ENCODE results near the gene PDE9A. TPM values are rescaled to one million over a fixed set of nuclear protein-coding genes. Genes with fewer than 3 reads are reported as not detected.

PDE9A gene
- polyA plus RNA-seq, 4 donors: 36.2 to 41.7 (median 37.7) TPM

DNA sequence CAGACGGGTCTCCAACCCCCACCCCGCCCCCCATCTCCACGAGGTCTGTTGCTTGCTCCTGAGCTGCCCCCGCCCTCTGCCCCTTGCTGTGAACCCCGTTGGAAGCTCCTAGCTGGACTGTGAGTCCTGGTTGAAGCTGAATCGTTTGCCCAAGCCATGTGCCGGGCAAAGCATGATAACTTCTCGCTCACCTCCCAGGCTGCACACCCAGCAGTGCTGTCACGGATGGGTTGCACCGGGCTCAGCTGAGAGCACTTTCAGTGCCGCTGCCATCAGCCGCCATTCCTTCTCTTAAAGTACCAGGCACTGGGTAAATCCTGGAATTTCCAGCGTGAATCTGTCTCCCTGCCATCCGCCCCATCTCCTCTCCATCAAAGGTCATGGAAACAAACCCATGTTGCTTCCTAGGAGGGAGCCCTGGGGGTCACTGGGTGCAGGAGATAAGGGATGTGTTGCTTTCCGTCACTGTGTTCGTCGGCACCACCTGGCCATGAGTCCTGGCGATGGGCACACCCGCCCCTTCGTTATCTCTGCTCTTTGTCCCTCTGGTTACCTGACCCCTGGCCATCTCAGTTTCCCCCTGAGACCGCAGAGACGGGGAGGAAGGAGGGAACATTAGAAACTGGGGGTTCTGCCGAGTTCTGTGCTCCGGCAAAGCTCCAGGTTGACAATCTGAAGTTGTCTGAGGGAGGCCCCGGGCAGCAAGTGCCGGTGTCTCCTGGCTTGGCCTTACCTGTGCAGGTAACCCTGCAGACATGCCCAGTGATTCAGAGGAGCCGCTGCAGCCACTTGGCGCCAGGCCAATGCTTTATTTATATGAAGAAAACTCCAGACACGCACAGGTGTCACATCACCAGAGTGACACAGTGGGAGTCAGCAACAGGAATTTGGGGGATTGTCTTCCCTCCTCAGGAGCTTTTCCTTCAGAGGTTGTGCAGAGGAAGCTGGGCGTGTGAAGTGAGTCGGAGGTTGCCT lies 2.7 kb downstream of the PDE9A start:
- no peak for DNase-seq (ENCODE audit: low read depth in 4 of 4, low spot score in 3 of 4)

DNA sequence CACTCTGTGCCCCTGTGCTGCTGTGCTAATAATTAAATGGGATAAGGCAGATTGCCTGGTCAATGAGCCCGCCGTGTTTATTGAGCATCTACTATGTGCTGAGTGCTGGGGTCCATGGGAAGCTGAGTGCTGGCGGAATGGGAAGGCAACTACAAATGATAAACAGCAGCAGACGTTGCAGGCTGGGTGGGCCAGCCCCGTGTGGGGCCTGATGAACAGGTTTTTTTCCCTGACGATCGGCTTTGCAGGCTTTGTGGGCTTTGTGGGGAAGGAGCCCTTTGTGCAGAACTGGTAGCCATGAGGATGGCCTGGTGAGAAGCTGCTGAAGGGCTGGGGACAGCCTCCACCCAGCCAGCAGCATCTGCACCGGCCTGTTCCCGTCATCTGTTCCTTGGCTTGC lies 3.5 kb downstream of the PDE9A start:
- DNase-seq (ENCODE audit: low read depth in 4 of 4, low spot score in 3 of 4): no peak

DNA sequence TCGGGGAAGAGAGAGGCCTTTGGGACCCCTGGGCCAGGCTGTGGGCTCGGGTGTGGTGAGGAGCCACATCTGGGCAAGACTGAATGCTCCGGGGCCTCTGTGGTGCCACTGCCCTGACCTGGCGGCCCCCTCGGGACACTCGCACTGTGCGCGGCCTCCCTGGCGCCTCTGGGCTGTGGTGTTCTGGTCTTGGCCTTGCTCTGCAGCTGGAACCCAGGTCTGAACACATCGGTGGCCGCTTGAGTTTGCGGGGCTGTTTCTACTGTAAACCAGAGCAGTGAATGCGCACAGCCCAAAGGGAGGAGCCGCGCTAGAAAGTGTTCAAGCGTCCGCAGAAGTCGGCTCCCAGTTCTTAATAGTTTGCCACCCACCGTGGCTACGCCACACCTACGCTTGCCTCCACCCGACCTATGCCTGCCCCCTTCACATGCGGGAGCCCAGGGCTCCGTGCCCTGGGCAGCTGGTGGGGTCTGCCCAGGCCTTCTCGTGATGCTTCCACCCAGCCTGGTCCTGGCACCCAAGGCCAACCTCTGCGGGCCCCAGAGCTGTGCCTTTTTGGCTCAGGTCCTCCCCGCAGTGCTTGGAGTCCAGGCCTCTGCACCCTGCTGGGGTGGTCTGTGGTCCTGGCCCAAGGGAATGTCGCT lies 4.4 kb downstream of the PDE9A start:
- DNase-seq (ENCODE audit: low read depth in 4 of 4, low spot score in 3 of 4): no peak

DNA sequence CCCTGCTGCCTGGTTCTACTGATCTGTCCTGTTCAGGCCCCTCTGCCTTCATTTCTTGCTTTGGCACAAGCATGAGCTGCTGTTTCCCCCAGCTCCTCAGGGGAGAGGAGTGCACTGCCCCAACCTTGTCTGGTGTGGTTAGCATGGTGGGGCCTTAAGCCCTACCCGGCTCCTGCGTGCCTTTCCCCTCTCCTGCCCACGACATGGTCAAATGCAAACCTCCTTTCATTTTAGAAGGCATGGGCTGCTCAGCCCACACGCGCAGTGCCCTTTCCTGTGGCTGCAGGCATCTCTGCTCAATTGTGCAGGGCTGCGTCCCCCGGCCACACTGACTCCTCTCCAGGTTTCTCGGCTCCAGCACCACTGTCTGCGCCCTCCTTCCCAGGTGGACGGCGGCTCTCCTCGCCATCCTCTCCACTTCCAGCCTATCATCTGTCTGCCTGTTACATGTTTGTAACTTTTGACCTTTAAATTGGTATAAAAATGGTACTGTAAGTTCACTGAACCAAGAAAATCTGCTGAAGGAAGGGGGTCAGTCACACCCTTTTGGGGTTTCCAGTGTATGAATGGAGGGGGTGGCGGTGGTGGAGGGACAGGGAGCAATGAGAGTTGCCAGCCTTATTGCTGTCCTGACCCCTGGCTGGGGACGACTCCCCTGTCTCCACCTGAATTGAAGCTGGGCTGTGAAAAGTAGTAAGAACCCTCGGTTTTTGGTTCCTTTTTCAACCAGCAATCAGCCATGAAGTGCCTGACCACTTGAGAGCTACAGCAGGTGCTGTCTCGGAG lies 5.1 kb downstream of the PDE9A start:
- DNase-seq (ENCODE audit: low read depth in 4 of 4, low spot score in 3 of 4): no peak

DNA sequence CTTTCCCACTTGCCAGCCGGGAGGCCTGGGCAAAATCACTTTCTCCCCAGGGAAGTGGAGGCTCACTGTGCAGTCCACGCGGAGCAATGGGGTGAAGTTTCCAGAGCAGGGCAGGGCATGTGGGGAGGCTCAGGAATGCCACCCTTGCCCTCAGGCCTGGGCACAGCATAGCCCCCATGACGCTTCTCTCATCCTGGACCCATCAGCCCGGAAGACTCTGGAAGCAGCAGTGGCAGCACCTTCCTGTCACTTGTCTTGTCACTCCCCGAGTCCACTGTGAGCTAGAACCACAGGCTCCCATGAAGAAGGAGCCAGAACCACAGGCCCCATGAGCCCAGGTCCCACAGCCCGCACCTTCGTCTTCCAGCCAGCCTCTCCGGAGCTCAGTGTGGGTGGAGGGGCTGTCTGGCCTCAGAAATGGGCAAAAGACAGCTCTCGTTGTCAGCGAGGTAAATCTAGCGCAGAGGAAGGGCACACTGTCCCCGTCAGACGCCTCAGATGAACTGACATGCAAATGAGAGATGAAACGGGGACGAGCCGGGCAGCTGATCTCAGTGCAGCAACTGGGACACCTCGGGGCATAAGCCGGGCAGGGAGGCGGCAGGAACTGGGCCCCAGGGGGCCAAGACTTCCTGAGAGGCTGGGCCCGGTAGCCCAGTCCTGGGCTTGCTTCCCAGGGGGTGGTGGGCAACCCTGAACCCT lies 6.1 kb downstream of the PDE9A start:
- no peak for DNase-seq (ENCODE audit: low read depth in 4 of 4, low spot score in 3 of 4)

DNA sequence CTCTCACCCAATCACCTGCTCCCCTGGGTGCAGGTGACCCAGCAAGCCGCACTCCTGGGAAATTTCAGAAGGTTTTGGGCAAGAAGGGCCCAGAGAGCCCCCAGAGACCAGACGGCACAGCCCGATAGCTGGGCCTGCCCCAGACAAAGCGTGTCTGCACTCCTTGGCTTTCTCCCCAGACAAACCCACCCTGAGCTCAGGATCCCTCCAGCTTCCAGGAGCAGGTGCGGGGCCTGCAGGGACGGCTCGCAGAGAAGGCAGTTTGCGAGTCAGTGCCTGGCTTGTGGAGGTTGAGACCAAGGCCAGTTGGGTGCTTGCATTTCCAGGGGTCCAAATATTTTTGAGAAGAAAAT lies 6.7 kb downstream of the PDE9A start:
- DNase-seq (ENCODE audit: low read depth in 4 of 4, low spot score in 3 of 4): no peak

DNA sequence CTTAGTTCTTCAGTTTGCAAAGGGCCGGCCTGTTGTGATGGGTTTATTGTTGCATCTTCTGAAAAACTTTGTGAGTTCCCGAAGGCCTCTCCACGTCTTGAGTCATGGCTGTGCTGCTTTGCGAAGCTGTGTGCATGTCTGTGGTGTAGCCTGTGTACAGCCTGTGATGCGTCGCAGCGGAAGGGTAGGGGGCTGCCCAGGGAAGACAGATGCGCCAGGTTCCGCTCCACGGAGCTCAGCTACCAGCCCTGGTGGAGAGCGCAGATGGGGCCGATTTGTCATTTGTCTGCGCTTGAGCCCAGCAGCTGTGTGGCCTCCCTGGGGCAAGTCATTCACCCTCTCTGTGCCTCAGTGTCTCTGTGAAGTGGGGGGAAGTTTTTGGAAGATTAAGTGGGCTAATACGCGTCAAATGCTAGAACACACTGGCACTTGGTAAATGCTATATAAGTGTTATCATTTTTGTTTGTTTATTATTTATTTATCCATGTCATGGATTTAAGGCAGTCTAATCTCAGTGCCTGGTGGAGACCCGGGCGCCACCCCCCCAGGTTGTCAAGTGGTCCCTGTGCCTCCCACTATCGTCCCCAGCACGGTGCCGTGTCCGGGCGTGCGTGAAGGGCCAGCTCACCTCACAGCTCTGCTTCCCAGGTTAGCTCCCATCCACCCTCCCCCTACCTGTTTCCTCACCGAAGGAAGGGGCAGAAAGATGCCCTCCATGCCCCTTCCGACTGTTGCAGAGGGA lies 8.4 kb downstream of the PDE9A start:
- no peak for DNase-seq (ENCODE audit: low read depth in 4 of 4, low spot score in 3 of 4)

DNA sequence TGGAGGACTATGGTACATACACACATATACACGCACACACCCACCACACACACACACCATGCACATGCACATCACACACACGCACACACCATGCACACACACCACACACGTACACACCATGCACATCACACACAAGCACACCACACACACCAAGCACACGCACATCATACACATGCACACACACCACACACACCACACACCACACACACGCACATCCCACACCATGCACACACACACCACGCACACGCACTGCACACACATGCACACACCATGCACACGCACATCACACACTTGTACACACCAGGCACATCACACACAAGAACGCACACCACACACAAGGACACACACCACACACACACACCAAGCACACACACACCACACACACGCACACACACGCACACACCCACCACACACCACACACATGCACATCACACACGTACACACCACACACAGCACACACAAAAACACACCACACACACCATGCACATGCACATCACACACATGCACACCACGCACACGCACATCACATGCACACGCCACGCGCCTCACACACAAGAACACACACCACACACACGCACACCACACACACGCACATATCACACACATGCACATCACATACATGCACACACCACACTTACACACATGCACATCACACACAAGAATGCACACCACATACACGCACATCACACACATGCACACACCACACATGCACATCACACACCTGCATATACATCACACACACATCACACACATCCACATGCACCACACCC lies 9.2 kb downstream of the PDE9A start:
- DNase-seq (ENCODE audit: low read depth in 4 of 4, low spot score in 3 of 4): no peak

DNA sequence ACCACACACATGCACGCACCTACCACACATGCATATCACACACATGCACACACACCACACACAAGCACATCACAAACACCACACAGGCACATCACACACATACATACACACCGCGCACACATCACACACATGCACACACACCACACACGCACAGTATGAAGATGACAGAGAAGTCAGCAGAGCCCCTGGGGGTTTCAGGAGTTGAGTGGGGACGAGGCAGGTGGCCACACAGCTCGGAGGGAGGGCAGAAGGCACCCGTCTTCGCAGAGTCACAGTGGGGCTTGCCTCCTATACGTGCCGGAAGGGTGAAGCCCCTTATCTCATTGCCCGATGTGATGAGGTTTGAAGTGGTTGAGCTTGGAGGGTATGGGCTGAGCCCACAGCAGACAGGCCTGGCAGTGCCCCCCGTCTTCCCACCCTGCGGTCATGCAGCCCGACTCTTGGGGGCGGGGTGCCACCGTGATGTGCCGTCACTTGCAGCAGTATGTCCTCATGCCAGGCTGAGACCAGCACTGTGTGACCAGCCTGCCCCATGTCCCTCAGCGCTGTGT lies 9.9 kb downstream of the PDE9A start:
- no peak for DNase-seq (ENCODE audit: low read depth in 4 of 4, low spot score in 3 of 4)

DNA sequence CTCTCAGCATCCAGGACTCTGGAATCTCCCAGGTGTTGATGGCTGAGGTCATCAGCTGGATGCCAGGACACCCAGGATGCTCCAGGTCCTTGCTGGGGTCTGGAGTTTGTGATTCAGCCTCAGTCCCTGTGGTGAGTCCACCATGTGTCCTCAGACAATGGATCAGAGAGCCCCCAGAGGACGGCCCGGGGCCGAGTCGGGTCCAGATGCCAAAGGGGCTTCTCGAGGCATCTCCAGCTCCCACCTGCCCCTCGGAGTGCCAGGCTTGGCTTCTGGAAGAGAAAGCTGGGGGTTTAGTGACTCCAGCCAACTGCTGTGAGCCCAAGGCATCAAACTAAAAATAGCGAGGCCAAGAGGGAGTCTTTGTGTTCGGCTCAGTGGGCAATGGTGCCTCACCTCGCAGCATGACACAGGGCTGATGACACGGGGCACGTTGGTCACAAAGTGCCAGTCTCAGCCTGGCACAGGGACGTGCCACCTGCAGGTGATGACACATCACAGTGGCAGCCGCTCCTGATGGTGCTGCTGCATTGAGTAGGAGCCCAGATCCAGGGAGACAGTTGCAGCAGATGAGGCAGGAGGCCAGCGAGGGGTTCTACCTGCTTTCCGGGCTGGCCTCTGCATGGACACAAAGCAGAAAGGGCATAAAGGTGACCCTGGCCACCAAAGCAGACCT lies 10.6 kb downstream of the PDE9A start:
- no peak for DNase-seq (ENCODE audit: low read depth in 4 of 4, low spot score in 3 of 4)

DNA sequence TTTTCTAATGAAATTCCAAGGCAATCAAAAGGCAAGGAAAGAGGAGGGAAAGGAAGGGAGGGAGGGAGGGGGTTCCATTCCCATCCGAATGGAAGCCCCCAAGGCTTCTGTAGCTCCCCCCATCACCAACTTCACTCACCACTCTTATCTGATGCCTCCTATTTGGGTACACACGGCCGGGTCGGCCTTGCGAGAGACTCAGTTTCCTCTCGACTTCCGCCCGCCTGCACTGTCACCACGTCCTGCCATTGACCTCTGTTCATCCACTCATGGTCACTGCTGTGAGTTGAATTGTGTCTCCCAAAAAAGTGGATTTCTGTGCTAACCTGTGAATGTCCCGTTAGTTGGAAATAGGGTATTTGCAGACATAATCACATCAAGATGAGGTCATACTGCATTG lies 11.2 kb downstream of the PDE9A start:
- no peak for DNase-seq (ENCODE audit: low read depth in 4 of 4, low spot score in 3 of 4)

DNA sequence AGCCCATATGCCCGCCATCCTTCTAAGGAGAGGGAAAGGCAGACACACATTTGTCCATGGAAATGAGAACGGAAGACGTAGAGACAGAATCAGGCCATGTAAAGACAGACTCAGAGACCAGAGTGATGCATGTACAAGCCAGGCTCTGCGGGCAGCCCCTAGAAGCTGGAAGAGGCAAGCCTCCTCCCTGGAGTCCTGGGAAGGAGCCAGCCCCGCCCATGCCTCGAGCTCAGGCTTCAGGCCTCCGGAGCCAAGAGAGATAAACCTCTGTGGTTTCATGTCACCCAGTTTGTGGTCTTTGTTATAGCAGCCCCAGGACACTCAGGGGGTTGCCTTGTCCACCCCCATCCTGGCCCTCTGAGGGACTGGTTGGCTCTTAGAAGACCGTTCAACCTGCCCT lies 11.6 kb downstream of the PDE9A start:
- DNase-seq (ENCODE audit: low read depth in 4 of 4, low spot score in 3 of 4): no peak

DNA sequence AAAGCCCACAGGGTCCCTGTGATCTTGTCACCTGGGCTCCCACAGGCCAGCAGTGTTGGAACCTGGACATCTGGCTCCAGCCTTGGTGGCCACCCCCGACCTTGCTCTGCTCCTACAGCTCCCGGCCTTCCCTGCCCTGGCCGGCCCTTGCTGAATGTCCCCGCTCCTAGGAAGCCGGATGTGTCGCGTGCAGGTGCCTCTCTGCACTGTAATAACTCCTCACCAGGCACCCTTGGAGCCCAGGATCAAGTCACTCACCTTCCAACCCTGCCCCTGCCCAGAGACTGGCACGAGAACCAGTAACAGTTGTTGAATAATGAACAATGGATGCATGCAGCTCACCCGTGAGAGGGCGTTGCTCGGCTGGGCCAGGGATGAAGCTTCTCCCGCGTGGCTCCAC lies 12.1 kb downstream of the PDE9A start:
- DNase-seq (ENCODE audit: low read depth in 4 of 4, low spot score in 3 of 4): no peak

DNA sequence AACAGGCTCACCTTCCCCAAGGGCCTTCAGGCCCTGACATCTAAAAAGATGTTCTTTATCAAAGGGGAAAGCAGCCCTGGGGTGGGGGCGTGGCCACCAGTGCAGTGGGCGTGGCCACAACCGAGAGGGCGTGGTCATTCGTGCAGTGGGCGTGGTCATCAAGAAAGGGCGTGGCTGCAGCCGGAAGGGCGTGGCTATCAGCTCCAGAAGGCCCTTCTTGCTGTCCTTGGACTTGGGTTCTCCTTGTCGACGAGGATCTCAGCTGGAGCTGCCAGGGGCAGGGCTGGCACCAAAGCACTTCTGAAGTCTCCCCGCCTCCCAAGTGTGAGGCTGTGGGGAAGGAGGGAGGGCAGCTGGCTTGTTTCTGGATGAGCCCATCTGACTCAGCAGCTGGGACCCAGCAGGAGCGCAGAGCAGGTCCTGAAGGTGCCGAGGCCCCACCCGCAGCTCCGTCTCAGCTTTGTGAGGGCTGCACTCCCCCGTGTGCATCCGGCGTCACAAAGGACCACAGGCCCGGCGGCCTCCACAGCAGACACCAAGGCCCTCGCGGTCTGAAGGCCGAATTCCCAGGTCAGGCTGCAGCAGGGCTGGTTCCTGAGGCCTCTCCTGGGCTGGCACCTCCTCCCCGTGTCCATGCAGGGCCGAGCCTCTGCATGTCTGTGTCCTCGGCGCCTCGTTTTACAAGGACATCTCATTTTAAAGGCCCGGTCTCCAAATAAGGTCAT lies 12.8 kb downstream of the PDE9A start:
- no peak for DNase-seq (ENCODE audit: low read depth in 4 of 4, low spot score in 3 of 4)

DNA sequence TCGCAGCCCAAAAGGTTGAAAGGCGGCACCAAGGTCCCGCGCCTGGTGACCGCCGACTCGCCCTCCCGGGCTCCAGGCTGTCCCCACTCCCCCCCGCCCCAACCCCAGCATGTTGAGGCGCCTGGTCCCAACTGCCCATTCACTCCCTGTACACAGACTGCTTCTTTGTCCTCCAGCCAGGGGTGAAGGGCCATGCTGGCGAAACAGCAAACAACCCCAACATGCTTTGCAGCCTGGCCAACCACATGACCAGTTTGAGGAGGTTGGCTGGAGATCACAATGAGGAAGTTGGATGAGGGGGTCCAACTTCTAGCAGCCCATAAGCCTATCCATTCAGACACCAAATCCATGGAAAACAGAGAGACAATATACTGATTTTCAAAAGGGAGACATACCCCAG lies 13.5 kb downstream of the PDE9A start:
- no peak for DNase-seq (ENCODE audit: low read depth in 4 of 4, low spot score in 3 of 4)

DNA sequence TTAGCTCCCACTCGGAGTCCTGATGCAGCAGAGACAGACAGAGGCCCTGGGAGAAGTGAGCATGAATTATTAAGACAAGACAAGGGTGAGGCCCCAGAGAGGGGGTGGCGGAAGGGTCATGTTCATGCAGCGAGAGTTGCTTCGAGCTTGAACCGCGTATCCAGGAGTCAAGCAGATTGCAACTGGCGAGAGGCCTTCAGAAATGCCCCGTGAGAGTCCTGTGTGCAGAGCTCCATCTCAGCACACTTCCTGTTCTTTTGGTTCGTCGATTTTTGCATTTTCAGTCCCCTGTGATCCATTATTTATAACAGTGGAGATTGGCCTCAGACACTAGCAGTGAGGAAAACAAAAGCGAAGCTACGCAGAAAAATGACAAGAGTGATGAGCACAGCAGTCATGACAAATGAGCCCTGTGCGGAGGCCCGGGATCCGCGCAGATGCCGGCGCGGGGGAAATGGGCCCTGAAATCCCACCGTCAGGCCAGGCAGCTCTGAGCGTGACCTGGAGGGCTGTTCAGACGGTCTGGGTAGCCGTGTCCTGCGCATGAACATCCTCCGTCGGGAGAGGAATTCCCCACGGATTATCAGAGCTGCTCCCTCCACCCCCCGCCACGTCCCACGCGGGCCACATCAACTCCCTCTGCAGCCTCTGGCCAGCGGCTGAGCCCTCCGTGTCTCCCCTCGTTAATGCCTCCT lies 15.0 kb downstream of the PDE9A start:
- no peak for DNase-seq (ENCODE audit: low read depth in 4 of 4, low spot score in 3 of 4)

DNA sequence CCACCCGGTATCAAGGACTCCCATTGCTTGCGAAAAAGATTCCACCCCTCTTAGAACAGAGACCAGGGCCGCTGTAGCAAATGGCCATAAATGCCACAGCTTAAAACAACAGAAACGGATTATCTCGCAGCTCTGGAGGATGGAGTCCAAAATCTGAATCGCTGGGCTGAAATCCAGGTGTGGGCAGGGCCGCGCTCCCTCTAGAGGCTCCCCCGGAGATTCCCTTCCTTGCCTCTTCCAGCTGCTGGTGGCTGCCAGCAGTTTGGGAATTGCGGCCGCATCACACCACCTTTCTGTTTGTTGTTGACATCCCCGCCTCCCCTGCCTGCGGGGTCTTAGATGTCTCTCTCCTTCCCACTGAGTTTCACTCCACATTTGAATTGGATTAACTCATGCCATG lies 15.6 kb downstream of the PDE9A start:
- no peak for DNase-seq (ENCODE audit: low read depth in 4 of 4, low spot score in 3 of 4)
